COLO668 (cell line): Measurements from ENCODE around the gene PLEKHA7.
A peak's percentile ranks its signal among the peaks of the same experiment; 100 is the strongest.
"Not testable (repeated sequence)": the region's sequence is repeated elsewhere in the genome, so short reads cannot be mapped to it uniquely, and the experiment has no call there.

Experiments
- DNase-seq: peaks from one replicate; lab custom pipeline; 2025; ENCODE audit not compliant: unreplicated experiment; lab: John Stamatoyannopoulos, UW

PLEKHA7 gene

GRCh38 chr11:17008099-17008498 lies 6.1 kb downstream of the PLEKHA7 start:
- DNase-seq = no peak

- DNase-seq = no peak
Measured at GRCh38 chr11:17005646-17006045, 8.6 kb downstream of the PLEKHA7 start.

- DNase-seq = no peak
Measured at GRCh38 chr11:17004486-17005148, 9.6 kb downstream of the PLEKHA7 start.

- no peak for DNase-seq
Measured at GRCh38 chr11:17003426-17003825, 10.8 kb downstream of the PLEKHA7 start.

- no peak for DNase-seq
Measured at GRCh38 chr11:17002543-17002942, 11.7 kb downstream of the PLEKHA7 start.

- DNase-seq = no peak
Measured at GRCh38 chr11:17001806-17002205, 12.4 kb downstream of the PLEKHA7 start.

- DNase-seq = no peak
Measured at GRCh38 chr11:17000987-17001386, 13.2 kb downstream of the PLEKHA7 start.

GRCh38 chr11:17000253-17000652 lies 14.0 kb downstream of the PLEKHA7 start:
- not testable (repeated sequence) for DNase-seq

- no peak for DNase-seq
Measured at GRCh38 chr11:16999116-16999515, 15.1 kb downstream of the PLEKHA7 start.

GRCh38 chr11:16997624-16998023 lies 16.6 kb downstream of the PLEKHA7 start:
- no peak for DNase-seq

GRCh38 chr11:16993495-16993894 lies 20.7 kb downstream of the PLEKHA7 start:
- DNase-seq = no peak

- no peak for DNase-seq
Measured at GRCh38 chr11:16992846-16993245, 21.4 kb downstream of the PLEKHA7 start.

- peak; percentile 42 for DNase-seq
Measured at GRCh38 chr11:16989554-16989953, 24.7 kb downstream of the PLEKHA7 start.

GRCh38 chr11:16987205-16987568 lies 27.0 kb downstream of the PLEKHA7 start:
- no peak for DNase-seq

GRCh38 chr11:16986434-16987204 lies 27.6 kb downstream of the PLEKHA7 start:
- peak; percentile 18 for DNase-seq

- no peak for DNase-seq
Measured at GRCh38 chr11:16985297-16985696, 28.9 kb downstream of the PLEKHA7 start.

- DNase-seq = no peak
Measured at GRCh38 chr11:16984229-16984628, 30.0 kb downstream of the PLEKHA7 start.

- no peak for DNase-seq
Measured at GRCh38 chr11:16982809-16983208, 31.4 kb downstream of the PLEKHA7 start.

GRCh38 chr11:16982256-16982671 lies 31.9 kb downstream of the PLEKHA7 start:
- DNase-seq = no peak

GRCh38 chr11:16981651-16982194 lies 32.5 kb downstream of the PLEKHA7 start:
- peak; percentile 18 for DNase-seq

GRCh38 chr11:16979703-16980622 lies 34.3 kb downstream of the PLEKHA7 start:
- no peak for DNase-seq
